Measurements from ENCODE around the gene SGO2.
"Not testable (repeated sequence)": the region's sequence is repeated elsewhere in the genome, so short reads cannot be mapped to it uniquely, and the experiment has no call there.

SGO2 gene

DNA sequence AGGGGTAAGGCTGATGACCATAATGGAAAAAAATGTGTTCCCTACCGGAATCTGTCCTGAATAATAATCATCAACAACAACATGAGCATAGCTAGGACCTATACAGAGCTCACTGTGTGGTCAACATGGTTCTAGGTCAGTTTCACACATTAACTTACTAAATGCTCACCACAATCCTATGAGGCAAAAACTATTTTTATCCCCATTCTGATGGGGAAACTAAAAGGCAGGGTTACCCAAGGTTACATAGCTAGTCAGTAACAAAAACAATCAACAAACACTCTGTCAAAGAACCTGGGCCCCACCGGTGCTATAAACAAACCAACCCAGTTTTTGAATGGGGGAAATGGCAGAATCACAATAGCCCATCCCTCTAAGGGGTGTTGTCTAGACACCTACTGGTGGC, 100.0 kb downstream of the SGO2 start:
- DNase-seq: no peak

DNA sequence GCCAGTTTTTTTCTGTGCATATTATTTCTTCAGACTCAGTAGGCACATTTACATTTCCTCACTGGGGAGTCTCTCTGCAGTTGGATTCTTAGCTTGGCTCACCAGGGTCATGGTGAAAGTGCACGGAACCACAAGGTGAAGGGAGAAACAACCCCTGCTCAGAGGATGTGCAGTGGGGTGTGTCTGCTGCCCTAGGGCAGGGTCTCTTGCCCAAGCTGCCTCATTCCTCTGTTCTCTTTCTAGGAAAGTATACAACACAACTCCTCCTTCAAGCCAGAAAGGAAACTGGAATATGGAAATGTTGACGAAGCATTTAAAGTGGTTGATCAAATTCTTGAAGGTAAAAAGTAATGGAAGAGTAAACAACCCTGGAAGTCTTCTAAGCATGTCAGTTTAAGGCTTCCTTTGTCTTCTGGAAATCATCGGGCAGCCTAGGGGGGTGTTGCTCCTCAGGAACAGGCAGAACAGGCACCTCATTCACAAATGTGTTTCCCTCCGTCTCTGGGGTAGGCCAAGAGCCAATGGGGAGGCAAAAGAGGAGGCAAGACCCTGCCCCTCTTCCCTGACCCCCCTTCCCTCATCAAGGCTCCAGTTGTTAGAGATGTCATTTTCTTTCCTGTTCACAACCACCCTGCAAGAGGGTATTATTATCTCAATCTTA, 101.2 kb downstream of the SGO2 start:
- no peak for DNase-seq

DNA sequence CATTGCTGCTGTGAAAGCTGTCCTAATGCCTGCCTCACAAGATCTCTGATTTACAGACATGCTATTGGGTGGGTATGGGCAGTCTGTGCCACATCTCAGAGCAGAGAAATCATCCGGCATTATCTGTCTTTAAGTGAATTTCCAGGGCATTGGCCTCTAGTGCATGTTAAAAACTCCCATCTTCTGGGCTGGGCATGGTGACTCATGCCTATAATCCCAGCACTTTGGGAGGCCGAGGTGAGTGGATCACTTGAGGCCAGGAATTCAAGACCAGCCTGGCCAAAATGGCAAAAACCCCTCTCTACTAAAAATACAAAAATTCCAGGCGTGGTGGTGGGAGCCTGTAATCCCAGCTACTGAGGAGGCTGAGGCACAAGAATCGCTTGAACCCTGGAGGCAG, 102.5 kb downstream of the SGO2 start:
- DNase-seq: not testable (repeated sequence)

DNA sequence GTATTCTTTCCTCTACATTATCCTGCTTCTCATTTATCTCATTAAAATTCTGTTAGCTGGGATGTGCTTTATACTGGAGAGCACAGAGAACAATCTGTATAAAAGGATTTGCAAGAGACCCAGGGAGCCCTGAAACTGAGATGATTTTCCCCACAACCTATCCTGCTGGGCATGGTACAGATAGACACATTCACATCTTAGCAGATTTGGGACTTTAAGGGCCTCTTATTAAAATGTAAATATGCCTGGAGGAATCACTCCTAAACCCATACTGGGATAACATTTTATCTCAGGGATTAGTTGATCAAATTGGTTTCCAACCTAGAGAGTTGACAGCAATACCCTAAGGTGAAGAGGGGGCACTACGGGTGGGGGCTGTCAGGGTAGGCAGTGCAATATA, 105.3 kb downstream of the SGO2 start:
- no peak for DNase-seq

Measured in NCI-H1436 (cell line).